GM12891 (cell line): ENCODE results near the gene NISCH.

Experiments used
- DNase-seq: peaks from one replicate; pipeline ENCODE4 v3.0.0; 2011; ENCODE audit warnings: low spot score; ENCODE audit not compliant: insufficient read length
- FAIRE-seq: peaks from 2 replicates; lab custom pipeline; 2011; peaks lifted over from hg19 to GRCh38; lab: Jason Lieb, UNC
- PAX5 ChIP-seq: IDR thresholded peaks from 2 replicates; pipeline ENCODE4 v1.6.1; 2011; ENCODE audit warnings: low read length, moderate library complexity, mild to moderate bottlenecking; ENCODE audit not compliant: insufficient read depth, severe bottlenecking
- POLR2A ChIP-seq: IDR thresholded peaks from 2 replicates; pipeline ENCODE4 v1.6.1; 2011; ENCODE audit warnings: low read depth, low read length, control low read depth
- POLR2AphosphoS5 ChIP-seq: IDR thresholded peaks from 2 replicates; pipeline ENCODE4 v1.6.1; 2011; ENCODE audit warnings: low read depth, low read length, control low read depth
- POU2F2 ChIP-seq: IDR thresholded peaks from 2 replicates; pipeline ENCODE4 v1.6.1; 2011; ENCODE audit warnings: low read depth, mild to moderate bottlenecking, control low read depth, low read length, moderate library complexity
- SPI1 ChIP-seq: IDR thresholded peaks from 2 replicates; pipeline ENCODE4 v1.6.1; 2011; ENCODE audit warnings: low read depth, low read length, control low read depth
- TAF1 ChIP-seq: IDR thresholded peaks from 2 replicates; pipeline ENCODE4 v1.6.1; 2011; ENCODE audit warnings: low read depth, low read length, control low read depth

Gene NISCH

DNA sequence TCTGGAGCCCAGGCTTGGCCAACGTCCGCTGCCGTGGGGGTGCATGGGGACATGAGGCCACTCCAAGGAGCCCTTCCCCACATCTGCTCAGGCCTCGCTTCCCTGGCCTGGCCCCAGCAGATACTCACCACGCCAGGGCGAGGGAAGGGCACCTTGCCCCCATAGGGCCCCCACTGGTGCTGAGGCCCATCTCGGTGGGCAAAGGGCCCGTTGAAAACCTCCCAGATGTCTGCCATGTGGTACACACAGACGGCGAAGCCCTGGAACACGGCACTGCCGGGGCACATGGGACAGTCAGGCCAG is 15.2 kb upstream of the NISCH start:
- no peak for DNase-seq
- no peak for FAIRE-seq
- TF ChIP-seq SPI1 (no peak), PAX5 (no peak), POLR2AphosphoS5 (no peak), TAF1 (no peak), POU2F2 (no peak), POLR2A (no peak)

DNA sequence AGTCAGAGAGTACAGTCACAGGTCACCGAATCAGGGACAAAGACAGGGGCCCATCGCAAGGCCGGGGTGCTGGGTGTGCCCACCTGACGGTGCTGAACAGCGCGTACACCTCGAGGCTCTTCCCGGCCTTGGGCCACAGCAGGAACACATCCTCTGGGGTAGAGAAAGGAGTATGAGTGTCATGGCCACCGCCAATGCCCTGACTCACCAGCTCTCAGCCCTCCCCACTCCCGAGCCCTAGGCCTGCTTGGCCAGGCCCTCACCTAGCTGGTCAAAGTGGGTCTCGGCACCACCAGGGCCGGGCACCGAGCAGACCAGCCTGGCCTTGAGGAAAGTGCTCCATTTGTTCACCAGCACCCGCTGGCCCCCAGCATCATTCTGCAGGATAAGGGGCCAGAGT is 14.7 kb upstream of the NISCH start:
- no peak for DNase-seq
- no peak for FAIRE-seq
- TF ChIP-seq POLR2AphosphoS5, result no peak
- no peak for TF ChIP-seq TAF1
- no peak for TF ChIP-seq PAX5
- no peak for TF ChIP-seq POU2F2
- TF ChIP-seq POLR2A, result no peak
- TF ChIP-seq SPI1, result no peak

DNA sequence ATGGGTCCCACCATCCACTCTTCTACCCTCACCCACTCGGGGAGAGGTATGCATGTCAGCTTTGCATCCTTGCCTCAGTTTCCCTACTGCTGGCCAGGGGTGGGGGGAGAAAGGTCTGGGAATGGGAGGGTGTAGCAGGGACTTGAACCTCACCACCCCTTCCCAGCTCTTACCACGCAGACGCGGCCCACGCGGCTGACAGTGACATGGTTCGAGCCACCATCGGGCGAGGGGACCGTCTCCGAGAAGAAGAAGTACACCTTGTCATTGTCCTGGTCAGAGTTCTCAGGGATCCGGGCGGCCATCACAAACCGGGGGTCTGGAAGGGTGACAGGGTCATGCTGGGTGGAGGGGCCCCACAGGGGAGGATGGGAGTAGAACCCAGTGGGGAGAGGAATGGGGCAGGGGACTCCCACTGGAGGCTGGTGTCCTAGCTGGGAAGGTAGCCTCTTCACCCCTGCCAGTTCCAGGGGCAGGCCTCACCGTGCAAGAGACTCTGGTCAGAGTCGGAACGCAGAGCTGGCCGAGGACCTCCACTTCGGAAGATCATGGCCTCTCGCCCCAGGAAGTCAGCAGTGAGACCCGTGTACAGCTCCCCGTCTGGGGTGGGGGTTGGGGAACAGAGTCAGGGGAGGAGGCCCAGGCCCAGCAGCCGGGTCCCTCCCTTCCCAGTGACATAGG is 14.2 kb upstream of the NISCH start:
- TF ChIP-seq PAX5, result no peak
- TF ChIP-seq SPI1, result no peak
- TF ChIP-seq TAF1, result no peak
- no peak for TF ChIP-seq POLR2AphosphoS5
- TF ChIP-seq POU2F2, result no peak
- no peak for TF ChIP-seq POLR2A
- FAIRE-seq (no peak), DNase-seq (no peak)

DNA sequence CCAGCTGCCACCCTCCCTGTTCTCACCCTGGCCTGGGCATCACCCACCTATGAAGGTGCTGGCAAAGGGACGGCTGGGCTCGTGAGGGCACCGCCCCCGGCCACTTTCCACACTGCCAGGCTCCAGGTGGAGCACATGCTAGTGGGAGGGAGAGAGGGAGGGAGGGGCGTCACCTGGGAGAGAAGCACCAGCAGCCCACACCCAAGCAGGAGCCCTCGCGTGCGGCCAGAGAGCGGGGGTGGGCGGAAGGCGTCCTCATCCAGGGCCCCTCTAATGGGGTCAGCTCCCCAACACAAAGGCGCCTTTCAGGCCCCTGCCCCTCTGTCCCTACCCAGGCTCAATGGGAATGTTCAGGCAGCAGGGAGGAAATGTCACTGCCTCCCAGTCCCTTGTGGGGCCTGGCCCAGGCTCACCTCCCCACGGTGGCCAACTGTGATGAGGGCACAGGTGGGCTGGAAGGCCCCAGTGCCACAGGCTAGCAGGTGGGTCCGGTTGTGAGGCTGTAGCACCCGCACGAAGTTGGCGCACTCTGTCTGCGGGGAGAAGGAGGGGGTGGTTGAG is 13.6 kb upstream of the NISCH start:
- DNase-seq, result no peak
- TF ChIP-seq TAF1 (no peak), PAX5 (no peak), POU2F2 (no peak), SPI1 (no peak), POLR2AphosphoS5 (no peak), POLR2A (no peak)
- FAIRE-seq, result no peak

DNA sequence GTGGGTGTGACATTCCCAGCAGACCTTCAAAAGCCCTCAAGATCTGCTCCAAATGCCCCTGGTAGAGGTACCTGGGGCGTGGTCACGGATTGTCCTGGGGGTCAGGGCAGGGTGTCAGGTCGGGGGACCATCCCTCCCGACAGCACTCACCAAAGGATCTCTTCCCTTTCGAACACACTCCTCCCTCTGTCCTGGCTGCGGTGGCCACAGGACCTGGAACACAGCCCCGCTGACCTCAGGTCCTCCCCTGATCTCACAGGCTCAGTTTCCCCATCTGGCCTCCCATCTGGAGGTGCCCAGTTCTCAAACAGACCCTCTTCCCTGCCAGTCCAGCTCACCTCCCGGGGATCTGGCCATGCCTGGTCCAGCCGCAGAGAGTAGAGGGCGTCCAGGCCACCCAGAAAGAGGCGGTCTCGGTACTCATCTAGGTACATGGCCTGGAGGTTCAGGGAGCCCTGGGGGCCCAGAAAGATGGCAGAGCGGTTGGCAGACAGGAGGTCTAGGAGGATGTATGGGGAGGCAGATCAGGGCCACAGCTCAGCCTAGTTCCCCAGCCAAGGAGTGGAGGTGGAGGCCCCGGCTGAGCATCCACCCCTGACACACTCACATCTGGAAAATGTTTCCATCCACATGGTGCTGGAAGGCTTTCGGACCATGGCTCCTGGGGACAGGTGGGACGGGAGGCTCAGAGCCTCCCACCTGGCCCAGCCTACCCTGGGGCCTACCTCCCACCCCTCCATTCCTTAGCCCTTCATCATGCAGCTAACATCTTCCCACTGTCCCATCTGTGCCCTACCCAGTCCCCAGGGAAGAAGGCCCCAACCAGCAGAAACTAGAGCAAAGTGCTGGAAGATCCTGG is 12.8 kb upstream of the NISCH start:
- FAIRE-seq (no peak), DNase-seq (no peak)
- TF ChIP-seq POLR2AphosphoS5 (no peak), SPI1 (no peak), POLR2A (no peak), TAF1 (no peak), PAX5 (no peak), POU2F2 (no peak)

DNA sequence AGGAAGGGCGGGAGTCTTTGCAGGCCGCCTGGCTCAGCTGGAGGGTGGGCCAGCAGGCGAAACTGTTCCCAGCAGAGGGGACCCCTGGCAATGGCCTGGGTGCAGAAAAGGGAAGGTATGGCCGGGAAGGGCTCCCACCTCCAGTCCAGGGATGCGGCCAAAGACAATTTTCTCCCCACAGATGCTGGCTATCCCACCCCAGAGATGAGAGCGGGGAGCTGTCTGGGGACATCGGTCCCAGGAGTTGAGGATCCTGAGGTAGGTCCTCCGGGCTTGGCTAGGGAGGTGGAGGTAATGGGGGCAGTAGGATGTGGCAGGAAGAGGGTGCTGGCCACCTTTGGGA is 12.2 kb upstream of the NISCH start:
- TF ChIP-seq PAX5 (no peak), TAF1 (no peak), POLR2AphosphoS5 (no peak), SPI1 (no peak), POLR2A (no peak)
- DNase-seq (no peak), FAIRE-seq (no peak)

DNA sequence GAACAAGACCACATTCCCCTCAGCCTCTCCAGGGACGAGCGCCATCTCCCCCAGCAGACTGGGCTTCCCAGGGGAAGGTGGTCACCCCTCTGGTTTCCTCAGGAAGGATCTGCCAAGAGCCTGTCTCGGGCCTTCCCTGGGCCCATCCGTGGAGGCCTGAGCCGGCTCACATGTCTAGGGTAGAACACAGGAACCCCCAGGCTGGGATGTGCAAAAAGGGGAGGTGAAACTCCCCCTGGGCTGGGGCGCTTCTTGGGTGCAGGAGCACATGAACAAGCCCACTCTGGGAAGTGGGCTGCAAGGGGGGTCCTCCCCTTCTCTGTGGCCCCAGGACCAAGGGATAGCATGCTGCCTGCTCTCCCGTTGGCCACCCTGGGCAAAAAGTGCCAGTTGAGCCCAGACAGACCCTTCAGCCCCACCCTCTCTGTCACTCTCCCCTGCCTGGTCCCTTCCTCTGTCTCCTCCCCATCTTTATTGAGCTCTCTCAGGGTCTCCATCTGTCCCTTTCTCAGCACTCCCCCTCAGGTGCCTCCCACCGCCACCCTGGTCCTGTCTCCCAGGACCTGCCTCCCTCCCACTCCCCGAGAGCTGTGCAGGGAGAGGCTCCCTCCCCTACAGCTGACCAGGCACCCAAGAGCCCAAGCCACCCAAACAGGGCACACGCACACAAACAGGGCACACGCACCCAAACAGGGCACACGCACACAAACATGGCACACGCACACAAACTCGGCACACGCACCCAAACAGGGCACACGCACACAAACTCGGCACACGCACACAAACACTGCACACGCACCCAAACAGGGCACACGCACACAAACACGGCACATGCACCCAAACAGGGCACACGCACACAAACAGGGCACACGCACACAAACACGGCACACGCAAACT is 11.4 kb upstream of the NISCH start:
- DNase-seq, result no peak
- no peak for FAIRE-seq
- TF ChIP-seq POLR2A (no peak), PAX5 (no peak), SPI1 (no peak), POU2F2 (no peak), POLR2AphosphoS5 (no peak), TAF1 (no peak)

DNA sequence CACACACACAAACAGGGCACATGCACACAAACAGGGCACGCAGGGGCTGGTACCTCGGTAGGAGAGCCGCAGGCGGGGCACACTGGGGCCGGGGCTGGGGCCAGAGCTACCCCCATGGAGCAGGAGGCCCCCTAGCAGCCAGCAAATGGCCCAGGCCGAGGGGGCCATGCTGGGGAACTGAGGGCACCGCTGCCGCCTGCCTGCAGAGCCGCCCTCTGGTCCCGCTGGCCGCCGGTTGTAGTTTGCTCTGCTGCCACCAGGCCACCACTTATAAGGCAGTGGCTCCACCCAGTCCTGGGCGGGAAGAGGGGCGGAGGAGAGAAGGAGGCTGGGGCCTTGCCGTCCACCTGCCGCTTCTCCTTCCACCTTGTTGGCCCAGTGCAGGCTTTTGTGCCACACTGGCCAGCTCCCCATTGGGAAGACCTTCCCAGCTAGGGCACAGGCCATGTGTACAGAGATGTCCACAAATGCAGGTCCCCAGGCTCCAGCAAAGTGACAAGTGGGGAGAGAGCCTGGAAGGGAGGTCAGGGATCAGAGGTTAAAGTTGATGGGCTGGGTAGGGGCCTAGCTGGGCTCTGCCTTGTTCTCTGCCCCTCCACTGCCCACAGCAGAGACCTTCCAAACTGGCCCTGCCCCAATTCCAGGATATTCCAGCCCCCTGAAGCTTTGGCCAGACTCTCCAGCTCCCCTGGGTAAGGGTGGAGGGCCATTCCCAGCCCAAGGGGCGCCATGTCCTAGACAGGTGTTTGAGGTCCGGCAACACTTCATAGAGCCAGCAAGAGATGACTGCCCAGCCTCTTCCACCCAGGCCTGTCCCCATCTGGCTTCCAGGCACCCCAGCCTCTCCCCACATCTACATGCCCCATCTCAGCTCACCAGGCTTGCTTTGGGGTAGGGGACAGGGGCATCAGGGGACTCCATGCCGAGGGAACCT is 10.3 kb upstream of the NISCH start, which contains the start of gene SEMA3G:
SEMA3G (minus strand) TSS at position 244 of the 934 bp plus-strand sequence; CDS start at position 168, 76 bp downstream.
- TF ChIP-seq POLR2A (no peak), TAF1 (no peak), PAX5 (no peak), POU2F2 (no peak), SPI1 (no peak), POLR2AphosphoS5 (no peak)
- DNase-seq (peak; percentile 88), FAIRE-seq (peak; percentile 95)
